ENCODE results near the gene MAP6D1. TPM values are rescaled to one million over a fixed set of nuclear protein-coding genes. Genes with fewer than 3 reads are reported as not detected.

The MAP6D1 gene
- total RNA-seq, 1 experiment from 2014 or later = 5.9 TPM

DNA sequence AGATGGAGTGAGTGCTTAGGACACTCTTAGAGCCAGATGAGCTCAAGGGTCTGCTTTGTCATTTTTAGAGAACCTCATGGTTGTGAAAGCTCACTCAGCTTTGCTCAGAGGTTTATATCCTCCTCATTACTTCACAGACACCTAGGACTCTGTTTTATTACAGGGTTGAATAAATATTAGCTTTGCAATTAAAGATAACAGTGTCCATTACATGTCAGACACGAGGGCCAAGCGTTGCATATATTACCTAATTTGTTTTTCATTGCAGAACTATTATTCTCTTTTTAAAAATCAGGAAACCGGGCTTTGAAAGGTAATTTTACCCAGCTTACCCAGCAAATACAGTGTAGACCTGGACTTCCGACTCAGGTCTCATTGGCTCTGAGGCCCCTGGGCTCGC, 16.1 kb downstream of the MAP6D1 start:
- H3K4me1 ChIP-seq (ENCODE audit: insufficient read depth, low read length, poor library complexity, severe bottlenecking) = no peaks in the 10 kb centered on the region
- DNase-seq (ENCODE audit: low spot score) = no peak
- H3K4me3 ChIP-seq (ENCODE audit: low read depth, low read length, poor library complexity, severe bottlenecking) = no peak overlapping the region
- no TSS peak for BruUV-seq (replicated peaks)
- H3K27me3 ChIP-seq (replicated peaks; ENCODE audit: insufficient read depth, low read depth, low read length, poor library complexity) = no peaks in the 10 kb centered on the region
- intact Hi-C loops (cut with micrococcal nuclease; ENCODE audit: unreplicated experiment) = no loop called here
- no peak for TF ChIP-seq EZH2 (IDR thresholded peaks at IDR 0.05; ENCODE audit: borderline replicate concordance, low read depth, low read length, poor library complexity, severe bottlenecking)
- TF ChIP-seq, protein P1, sequence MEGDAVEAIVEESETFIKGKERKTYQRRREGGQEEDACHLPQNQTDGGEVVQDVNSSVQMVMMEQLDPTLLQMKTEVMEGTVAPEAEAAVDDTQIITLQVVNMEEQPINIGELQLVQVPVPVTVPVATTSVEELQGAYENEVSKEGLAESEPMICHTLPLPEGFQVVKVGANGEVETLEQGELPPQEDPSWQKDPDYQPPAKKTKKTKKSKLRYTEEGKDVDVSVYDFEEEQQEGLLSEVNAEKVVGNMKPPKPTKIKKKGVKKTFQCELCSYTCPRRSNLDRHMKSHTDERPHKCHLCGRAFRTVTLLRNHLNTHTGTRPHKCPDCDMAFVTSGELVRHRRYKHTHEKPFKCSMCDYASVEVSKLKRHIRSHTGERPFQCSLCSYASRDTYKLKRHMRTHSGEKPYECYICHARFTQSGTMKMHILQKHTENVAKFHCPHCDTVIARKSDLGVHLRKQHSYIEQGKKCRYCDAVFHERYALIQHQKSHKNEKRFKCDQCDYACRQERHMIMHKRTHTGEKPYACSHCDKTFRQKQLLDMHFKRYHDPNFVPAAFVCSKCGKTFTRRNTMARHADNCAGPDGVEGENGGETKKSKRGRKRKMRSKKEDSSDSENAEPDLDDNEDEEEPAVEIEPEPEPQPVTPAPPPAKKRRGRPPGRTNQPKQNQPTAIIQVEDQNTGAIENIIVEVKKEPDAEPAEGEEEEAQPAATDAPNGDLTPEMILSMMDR (conservative IDR thresholded peaks at IDR 0.05; ENCODE audit: low read depth, low read length) = no peak
- ChIA-PET CTCF (no interaction called here), POLR2A (ENCODE audit: low non-redundant PET) (no interaction called here)
- H3K36me3 ChIP-seq (ENCODE audit: insufficient read depth, low read length, poor library complexity, severe bottlenecking) = peaks cover 72% of the 10 kb centered on the region
- no peaks in the 10 kb centered on the region for H3K9me3 ChIP-seq (ENCODE audit: low read depth, low read length, poor library complexity, severe bottlenecking)
- H3K27ac ChIP-seq (ENCODE audit: low read depth, low read length, poor library complexity, severe bottlenecking) = no peak overlapping the region

DNA sequence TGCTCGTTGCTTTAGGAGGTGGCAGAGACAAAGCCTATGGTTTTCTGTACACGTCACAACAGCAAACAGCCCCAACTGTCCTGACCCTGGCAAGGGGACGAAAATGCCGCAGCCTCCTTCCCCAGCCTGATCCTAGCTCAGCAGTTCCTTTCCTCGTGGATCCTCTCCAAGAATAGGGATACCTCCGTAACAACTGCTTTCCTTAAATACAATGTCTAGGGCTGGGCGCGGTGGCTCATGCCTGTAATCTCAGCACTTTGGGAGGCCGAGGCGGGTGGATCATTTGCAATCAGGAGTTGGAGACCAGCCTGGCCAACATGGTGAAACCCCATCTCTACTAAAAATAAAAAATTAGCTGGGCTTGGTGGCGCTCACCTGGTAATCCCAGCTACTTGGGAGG, 17.0 kb downstream of the MAP6D1 start:
- Histone ChIP-seq H3K4me1 (ENCODE audit: insufficient read depth, low read length, poor library complexity, severe bottlenecking) (no peaks in the 10 kb centered on the region), H3K36me3 (ENCODE audit: insufficient read depth, low read length, poor library complexity, severe bottlenecking) (peaks cover 81% of the 10 kb centered on the region), H3K4me3 (ENCODE audit: low read depth, low read length, poor library complexity, severe bottlenecking) (no peak overlapping the region), H3K27me3 (replicated peaks; ENCODE audit: insufficient read depth, low read depth, low read length, poor library complexity) (no peaks in the 10 kb centered on the region), H3K27ac (ENCODE audit: low read depth, low read length, poor library complexity, severe bottlenecking) (no peak overlapping the region), H3K9me3 (ENCODE audit: low read depth, low read length, poor library complexity, severe bottlenecking) (no peaks in the 10 kb centered on the region)
- ChIA-PET CTCF (no interaction called here), POLR2A (ENCODE audit: low non-redundant PET) (no interaction called here)
- no peak for TF ChIP-seq EZH2 (IDR thresholded peaks at IDR 0.05; ENCODE audit: borderline replicate concordance, low read depth, low read length, poor library complexity, severe bottlenecking)
- TF ChIP-seq, protein P1 (conservative IDR thresholded peaks at IDR 0.05; ENCODE audit: low read depth, low read length) = no peak
- intact Hi-C loops (cut with micrococcal nuclease; ENCODE audit: unreplicated experiment) = no loop called here
- DNase-seq (ENCODE audit: low spot score) = no peak
- BruUV-seq (replicated peaks) = no TSS peak

DNA sequence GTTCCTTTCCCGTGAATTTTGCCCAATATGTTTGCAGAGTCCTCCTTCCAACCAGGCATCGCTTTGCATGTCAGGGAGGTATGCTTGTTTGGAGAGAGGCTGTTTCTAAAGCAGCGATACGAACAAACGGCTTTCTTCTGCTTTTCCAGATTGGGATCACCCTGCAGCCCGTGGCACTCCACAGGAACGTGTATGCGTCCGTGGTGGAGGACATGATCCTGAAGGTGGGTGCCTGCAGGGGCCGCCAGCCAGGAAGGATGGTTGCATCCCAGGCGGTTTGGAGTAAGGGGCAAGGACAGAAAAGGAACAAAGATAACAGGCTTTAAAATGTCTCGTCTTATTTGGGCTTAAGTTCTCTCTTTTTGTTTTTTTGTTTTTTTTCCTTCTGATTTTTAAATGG, 17.5 kb downstream of the MAP6D1 start:
- no peaks in the 10 kb centered on the region for H3K27me3 ChIP-seq (replicated peaks; ENCODE audit: insufficient read depth, low read depth, low read length, poor library complexity)
- no peaks in the 10 kb centered on the region for H3K4me1 ChIP-seq (ENCODE audit: insufficient read depth, low read length, poor library complexity, severe bottlenecking)
- H3K4me3 ChIP-seq (ENCODE audit: low read depth, low read length, poor library complexity, severe bottlenecking) = no peak overlapping the region
- CTCF ChIA-PET = no interaction called here
- no TSS peak for BruUV-seq (replicated peaks)
- peaks cover 86% of the 10 kb centered on the region for H3K36me3 ChIP-seq (ENCODE audit: insufficient read depth, low read length, poor library complexity, severe bottlenecking)
- no peaks in the 10 kb centered on the region for H3K9me3 ChIP-seq (ENCODE audit: low read depth, low read length, poor library complexity, severe bottlenecking)
- TF ChIP-seq, protein P1 (conservative IDR thresholded peaks at IDR 0.05; ENCODE audit: low read depth, low read length) = no peak
- TF ChIP-seq EZH2 (IDR thresholded peaks at IDR 0.05; ENCODE audit: borderline replicate concordance, low read depth, low read length, poor library complexity, severe bottlenecking) = no peak
- intact Hi-C loops (cut with micrococcal nuclease; ENCODE audit: unreplicated experiment) = no loop called here
- POLR2A ChIA-PET (ENCODE audit: low non-redundant PET) = no interaction called here
- no peak for DNase-seq (ENCODE audit: low spot score)
- no peak overlapping the region for H3K27ac ChIP-seq (ENCODE audit: low read depth, low read length, poor library complexity, severe bottlenecking)

All from A673 (cell line).